GM21529 (cell line): ENCODE data around the gene APLP2.

Experiments
- ATAC-seq: cut with Tn5 transposase; IDR thresholded peaks from one replicate; pipeline ENCODE4 v1.9.1; 2021; ENCODE audit not compliant: unreplicated experiment

APLP2 gene

GRCh38 chr11:130054966-130055365 lies 14.7 kb upstream of the APLP2 start:
- no peak for ATAC-seq

DNA sequence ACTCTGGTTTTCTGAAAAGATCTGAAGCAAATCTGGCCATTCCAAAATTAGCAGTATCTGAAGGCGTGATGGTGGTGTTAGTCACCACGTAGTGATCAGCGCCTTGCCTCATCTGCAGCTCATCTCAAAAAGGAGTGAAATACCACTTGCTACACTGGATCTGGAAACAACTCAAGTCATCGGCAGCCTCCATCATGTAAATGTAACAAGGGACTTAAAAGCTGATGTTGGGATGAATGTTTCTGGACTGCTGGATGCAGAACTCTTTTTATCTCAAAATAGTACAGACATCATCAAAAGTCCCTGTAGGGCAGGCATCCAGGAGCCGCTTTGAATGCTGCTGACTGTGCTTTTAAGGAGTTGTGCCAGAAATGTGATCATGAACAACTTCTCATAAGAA lies 14.1 kb upstream of the APLP2 start:
- ATAC-seq: no peak

- no peak for ATAC-seq
Observed at GRCh38 chr11:130061017-130061416, 8.7 kb upstream of the APLP2 start.

DNA sequence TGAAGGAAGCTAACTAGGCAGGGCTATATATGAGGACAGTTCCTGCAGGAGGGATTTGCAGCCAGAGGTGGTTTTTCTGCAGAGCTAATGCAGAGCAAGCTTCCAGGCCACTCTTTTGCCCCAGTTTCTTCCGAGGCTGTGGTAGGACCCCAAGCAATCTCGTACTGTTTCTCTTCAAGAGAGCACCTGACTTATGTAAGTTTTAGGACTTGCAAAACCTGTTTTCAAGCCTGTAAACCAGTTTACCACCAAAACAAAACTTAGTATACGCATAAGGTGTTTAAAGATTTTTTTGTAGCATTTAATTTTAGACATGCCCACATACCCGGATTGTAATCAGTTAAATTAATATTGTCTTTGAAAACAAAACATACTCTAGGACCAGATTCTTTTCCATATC lies 7.7 kb upstream of the APLP2 start:
- no peak for ATAC-seq

DNA sequence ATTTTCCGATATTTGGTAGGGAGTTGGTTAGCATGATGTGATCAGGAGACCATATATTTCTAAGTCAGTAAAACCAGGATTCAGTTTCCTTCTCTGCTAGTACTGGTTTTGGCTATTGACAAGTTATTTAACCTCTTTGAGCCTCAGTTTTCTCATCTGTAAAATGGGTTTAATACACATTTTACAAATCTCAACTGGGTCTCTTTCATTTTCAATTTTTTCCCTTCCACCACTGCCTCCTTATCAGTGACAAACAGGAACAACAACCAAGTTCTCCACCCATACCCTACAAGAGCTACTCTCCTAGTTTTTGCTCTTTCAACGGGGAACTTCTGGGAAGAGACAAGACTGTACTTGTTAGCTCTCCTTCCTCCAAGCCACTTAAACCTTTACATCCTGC lies 6.2 kb upstream of the APLP2 start:
- ATAC-seq: no peak

GRCh38 chr11:130064596-130064995 lies 5.1 kb upstream of the APLP2 start:
- no peak for ATAC-seq

DNA sequence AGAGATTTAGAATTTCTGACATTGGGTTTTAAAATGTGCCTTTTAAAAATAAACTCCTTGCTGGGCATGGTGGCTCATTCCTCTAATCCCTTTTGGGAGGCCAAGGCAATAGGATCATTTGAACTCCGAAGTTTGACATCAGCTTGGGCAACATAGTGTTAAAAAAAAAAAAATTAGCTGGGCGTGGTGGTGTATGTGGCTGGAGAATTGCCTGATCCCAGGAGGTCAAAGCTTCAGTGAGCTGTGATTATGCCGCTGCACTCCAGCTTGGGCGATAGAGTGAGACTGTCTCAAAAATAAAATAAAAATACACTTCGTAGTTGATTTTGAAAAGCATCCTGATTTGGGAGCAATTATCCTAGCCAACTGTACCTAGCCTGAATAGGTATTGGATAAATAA lies 3.4 kb upstream of the APLP2 start:
- no peak for ATAC-seq

DNA sequence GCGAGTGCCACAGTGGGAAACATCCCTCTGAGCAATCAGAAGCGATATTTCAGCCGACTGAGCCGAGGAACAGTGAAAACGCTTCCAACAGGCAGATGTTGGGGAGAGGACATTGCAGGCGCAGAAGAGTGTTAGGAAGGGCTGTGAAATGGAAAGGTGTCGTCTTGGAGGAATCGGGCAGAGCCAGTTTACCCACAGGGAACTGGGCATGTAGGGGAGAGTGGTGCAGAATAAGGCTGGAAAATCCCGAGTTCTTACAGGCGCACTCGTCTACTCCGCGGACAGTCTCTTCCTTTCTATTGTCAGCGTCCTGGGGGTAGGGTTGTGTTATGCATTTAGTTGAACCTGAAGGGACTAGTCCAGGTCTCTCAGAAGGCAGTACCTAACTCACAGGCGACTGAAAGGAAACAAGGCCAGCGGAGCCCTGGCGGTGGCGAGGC lies 1.1 kb upstream of the APLP2 start:
- ATAC-seq: no peak

DNA sequence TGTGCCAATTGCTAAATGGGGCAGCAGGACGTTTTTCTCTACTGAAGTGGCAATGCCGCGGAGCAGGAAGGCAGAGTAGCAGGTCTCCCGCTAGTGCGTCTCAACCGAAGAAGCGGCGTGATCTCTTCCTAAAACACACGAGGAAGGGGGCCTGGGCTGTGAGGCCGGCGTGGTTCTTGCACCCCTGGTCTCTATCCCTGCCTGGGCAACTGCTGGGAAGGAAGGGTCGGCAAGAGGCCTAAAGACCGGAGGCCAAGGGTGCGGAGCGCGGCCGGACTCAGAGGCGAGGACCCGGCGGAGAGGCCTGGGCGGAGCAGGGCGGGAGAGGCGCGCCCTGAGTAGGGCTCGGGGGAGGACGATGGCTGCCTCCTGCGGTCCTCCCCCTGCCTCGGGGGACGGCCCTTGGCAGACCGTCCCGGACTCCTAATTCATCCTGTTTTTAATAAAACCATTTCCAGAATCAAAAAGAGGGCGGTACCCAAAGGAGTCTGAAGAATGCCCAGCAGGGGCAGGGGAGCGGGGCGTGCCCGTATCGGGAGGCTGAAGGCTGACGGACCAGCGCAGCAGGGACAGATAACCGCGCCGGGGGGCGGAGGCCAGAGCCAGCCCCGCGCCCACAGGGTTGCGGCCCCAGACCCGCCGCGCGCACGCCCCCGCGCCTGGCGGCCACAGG lies 572 bp upstream of the APLP2 start:
- ATAC-seq: peak; percentile 36

- ATAC-seq: peak; percentile 27
Observed at GRCh38 chr11:130070109-130070845, 583 bp downstream of the APLP2 start.

- ATAC-seq: no peak
Observed at GRCh38 chr11:130070846-130071200, 1.1 kb downstream of the APLP2 start.

DNA sequence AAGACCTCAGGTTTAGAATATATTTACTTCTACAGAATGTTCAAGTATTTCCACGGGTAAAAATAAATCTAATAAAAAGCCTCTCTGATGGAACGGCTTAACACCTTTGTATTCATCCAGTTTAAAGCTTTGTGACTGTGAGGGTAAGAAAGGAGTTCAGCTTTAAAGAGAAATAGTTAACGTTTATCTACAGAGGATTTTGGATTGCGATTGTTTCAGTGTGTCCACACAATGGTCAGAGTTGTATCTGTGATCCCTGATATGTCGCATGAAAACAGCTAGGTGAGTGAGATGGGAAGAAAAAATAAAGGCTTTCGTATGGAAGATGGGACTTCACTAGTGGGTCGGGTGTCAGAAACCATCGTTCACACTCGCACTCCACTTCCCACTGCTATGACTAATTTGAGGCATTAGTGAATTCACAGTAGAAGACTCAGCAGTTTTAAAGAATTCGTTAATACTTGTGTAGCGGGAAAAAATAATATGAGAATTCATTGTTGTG lies 1.6 kb downstream of the APLP2 start:
- ATAC-seq: no peak

DNA sequence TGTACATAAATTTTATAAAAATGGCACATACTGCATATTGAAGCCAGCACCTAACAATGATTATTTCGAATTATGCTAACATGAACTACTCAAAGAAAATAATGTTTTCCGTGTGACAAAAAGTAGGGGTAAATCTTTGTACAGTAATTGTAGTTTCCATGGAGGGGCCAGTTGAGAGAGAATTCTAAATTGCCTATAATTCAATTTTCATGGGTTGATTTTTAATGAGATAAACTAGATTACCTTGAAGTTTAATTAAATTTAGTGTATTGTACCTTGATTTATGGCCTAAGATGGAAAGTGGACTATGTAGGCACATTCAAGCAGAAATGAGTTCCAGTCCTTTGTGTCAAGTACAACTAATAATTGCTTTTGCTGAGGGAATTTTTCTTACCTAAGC lies 5.0 kb downstream of the APLP2 start:
- ATAC-seq: no peak

- no peak for ATAC-seq
Observed at GRCh38 chr11:130076778-130077481, 7.2 kb downstream of the APLP2 start.

- ATAC-seq: no peak
Observed at GRCh38 chr11:130077671-130078070, 8.0 kb downstream of the APLP2 start.

- no peak for ATAC-seq
Observed at GRCh38 chr11:130078080-130078479, 8.4 kb downstream of the APLP2 start.

DNA sequence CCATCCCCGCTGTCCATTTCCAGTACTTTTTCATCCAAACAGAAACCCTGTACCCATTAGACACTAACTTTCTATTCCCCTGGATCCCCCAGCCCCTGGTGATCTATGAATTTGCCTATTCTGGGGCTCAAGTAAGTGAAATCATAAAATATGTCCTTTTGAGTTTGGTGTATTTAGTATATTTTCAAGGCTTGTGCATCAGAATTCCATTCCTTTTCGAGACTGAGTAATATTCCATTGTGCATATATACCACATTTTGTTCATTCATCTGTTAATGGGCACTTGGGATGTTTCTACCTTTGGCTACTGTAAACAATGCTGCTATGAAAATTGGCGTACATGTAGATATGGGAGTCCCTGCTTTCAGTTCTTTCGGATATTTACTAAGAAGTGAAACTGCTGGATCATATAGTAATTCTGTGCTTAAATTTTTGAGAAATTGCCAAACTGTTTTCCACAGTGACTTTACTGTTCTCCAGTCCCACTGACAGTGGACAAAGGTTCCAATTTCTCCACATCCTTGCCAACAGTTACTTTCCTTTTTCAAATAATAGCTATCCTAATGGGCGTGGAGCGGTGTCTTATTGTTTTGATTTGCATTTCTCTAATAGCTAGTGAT lies 16.1 kb downstream of the APLP2 start:
- ATAC-seq: no peak

GRCh38 chr11:130086669-130087068 lies 17.0 kb downstream of the APLP2 start:
- ATAC-seq: no peak

DNA sequence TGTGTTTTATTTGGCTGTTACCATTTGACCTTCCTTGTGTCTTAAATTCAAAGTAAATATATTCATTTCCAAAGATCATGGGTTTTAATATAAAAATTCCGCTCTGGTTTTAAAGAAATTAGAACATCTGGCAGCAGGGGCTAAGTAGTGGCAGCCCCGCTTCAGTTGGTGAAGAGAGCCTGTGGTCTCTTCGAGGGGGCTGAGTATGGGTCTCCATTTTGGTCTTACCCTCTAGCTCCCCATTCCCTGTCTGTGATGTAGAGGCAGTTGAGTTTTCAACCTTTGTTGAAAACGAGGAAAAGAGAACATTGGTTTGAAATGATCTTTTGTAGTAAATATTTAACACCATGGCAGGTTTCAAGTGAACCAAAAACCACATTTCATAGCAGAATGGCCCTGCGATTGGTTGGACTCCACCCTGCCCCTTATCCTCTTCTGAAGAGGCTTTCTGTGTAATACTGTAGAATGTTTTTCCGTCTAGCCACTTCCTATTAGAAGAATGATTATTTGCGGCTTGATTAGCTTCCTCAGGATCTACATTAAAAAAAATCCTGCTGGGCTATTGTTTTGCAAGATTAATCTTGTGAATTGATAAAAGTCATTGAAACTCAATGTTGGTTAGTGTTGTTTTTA lies 17.7 kb downstream of the APLP2 start:
- no peak for ATAC-seq

DNA sequence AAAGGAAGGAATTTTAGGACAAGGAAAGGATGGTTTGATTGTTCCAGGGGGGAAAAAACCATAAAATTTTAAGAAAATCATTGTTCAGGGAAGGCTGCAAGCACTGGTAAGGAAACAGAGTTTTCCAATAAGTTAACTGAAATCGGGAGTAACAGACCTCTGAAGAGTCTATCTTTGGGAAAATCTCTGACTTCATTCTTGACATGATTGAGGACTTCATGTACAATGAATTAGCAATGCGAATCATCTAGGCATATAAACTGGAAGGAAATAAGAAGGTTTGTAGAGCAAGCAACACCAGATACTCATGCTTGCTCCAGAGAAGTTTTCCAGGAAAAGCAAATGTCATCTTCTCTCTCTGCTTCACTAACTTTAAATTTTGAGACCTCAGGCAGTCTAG lies 18.5 kb downstream of the APLP2 start:
- no peak for ATAC-seq
